ENCODE data around the gene MARK4.

Gene MARK4

DNA sequence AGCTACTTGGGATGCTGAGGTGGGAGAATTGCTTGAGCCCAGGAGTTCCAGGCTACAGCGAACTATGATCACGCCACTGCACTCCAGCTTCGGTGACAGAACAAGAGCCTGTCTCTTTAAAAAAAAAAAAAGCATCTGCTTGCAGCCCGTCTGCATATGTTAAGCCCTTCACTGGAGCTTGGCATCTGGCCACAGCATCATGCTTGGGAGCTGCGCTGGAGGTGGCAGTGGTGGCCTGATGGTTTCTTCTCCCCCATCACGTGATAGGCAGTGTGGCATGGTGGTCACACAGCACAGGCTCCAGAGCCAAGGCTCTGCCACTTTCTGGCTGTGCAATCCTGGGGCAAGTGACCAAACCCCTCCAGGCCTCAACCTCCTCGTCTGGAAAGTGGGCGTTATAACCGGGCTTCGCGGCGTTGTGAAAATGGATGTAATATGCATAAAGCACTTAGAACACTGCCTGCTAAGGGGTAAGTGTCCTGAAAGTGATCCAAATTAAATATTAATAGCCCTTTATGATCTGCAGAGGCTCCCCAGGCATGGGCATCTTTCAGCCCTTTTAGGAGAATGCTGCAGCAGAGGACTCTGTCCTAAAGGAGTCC is 24.4 kb downstream of the MARK4 start:
- DNase-seq, result no peak

DNA sequence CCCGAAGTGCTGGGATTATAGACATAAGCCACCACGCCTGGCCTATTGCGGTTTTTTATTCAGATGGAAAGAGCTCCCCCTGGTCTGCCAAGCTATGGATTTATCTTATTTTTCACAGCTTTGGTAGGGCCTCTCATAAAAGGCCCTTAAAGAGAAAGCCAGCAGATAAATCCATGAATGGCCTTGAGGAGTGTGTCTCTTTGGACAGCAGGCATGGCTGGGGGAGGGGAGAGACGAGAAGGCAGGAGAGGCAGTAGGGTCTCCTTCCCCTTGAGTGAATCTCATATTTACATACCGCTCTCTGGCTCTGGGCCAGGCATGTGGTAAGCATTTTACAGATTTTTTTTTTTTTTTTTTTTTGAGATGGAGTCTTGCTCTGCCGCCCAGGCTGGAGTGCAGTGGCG is 25.2 kb downstream of the MARK4 start:
- no peak for DNase-seq

DNA sequence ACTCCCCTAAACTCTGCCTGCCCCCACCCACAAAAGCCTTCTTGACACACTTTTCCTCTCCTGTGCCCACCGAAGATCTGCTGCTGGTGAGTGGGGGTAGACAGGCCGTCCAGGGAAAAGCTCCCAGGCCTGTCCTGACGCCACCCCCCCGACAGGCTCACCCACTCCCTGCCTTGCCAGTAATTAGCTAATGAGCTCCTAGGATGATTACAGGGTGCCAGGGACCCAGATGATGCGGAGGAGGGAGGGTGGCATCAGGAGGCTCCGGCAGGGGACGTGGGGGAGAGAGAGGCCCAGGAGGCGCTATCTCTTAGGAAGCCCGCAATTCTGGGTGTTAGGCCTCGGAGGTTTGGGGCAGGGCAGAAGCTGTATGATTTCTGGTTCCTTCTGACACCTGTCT is 27.0 kb downstream of the MARK4 start:
- DNase-seq, result no peak

DNA sequence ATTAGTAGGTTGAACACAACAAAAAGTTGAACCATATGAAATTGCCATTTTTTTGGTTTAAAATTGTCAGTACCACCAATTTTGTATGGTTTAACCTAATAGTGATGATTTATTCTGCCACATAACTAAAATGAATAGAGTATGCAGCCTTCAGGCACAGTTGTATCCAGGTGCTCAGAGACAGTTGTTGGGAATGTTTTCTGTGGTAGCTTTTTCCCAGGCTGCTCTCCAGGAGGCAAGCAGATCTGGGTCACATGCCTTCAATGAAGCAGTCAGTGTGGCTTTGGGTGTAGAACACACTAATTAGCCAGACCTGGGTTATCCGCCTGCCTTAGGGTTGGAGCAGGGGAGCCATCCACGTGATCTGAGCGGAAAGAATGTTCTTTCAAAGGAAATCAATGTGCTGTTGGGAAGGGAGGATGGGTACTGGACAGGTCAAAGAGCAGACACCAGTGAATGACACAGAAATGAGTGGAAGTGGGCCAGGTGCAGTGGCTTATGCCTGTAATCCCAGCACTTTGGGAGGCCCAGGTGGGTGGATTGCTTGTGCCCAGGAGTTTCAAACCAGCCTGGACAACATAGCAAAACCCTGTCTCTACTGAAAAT is 28.6 kb downstream of the MARK4 start:
- no peak for DNase-seq

DNA sequence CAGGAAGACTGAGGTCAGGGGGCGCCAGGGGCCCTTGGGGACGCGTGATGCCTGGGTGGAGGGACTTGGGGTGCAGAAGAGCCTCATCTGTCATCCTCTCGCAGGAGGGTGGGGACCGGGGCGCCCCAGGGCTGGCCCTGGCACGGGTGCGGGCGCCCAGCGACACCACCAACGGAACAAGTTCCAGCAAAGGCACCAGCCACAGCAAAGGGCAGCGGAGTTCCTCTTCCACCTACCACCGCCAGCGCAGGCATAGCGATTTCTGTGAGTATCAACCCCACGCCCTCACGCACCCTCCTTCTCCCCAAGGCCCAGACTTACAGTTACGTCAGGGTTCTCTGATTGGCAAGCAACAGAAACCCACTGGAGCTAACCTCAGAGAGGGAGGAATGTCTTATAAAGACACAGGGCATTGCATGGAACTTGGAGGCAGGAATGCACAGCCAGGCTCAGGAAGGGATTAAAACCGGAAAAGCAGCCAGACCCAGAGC is 29.4 kb downstream of the MARK4 start:
- no peak for DNase-seq

DNA sequence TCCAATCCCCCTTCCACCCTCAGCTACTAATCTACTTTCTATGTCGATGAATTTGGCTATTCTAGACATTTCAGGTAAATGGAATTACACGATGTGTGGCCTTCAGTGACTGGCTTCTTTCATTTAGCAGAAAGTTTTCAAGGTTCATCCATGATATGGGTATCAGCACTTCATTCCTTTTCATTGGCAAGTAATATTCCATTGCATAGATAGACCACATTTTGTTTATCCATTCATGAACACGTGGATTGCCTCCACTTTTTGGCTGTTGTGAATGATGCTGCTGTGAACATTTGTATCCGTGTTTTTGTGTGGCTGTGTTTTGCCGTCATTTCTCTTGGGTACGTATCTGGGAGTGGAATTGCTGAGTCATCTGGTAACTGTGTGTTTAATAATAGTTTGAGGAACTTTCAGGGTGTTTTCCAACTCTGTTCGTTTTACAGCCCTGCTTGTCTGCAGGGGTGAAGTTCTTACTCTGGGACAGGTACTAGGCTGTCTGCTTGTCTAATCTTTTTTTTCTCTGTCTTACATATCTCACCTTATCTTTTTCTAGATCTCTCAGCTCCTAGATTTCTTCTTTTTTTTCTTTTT is 32.5 kb downstream of the MARK4 start:
- DNase-seq, result no peak

DNA sequence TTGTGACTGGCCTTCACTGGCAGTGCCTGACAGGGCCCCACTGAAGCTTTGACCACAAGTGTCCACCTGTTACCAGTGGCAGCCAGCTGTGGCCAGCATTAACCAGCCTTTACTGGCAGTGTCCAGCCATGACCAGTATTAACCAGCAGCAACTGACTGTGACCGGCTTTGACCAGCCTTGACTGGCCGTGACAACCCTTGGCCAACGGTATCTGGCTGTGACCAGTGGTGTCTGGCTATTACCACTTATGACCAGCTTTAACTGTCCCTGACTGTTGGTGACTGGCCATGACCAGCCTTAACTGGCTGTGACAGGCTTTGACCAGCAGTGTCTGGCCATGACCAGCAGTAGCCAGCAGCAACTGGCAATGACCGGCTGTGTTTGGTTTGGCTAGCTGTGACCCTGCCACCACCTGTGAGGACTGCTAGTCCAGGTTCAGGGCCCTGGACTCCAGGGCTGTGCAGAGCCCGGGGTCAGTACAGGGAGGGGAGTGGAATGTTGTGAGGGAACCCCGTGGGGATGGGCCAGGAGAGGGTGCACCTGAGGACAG is 39.4 kb downstream of the MARK4 start:
- no peak for DNase-seq

DNA sequence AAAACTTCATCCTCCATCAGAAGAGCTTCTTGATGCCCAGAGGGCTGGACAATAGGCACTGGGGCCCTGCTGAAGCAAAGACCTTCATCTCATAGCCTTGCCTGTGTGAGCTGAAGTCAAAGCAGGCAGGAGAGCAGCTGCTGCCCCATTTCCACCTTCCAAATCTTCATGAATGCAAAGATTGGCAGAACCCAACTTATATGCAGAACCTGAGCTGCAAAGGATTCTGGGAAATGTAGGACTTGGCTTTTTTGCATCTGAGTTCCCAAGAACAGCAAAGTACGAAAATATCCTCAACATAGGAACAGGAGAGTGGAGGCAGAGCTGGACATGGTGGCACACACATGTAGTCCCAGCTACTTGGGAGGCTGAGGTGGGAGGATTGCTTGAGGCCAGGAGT is 40.8 kb downstream of the MARK4 start:
- no peak for DNase-seq

DNA sequence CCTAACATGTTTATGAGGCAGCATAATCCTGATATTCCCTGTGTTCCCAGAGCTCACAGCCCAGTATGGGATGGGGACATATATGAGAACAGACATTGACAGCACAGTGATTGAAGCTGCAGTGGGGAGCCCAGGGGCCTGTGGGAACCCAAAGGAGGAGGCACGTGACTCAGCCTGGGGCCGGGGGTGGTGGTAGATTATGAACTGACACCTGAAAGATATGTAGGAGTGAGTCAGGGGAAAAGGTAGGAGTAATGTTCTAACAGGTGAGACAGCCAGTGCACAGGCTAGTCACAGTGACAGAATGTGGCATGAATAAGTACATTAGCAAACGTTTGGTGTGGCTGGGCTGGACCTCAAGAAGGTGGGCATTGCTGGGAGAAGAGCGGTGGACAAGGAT is 42.6 kb downstream of the MARK4 start:
- no peak for DNase-seq

DNA sequence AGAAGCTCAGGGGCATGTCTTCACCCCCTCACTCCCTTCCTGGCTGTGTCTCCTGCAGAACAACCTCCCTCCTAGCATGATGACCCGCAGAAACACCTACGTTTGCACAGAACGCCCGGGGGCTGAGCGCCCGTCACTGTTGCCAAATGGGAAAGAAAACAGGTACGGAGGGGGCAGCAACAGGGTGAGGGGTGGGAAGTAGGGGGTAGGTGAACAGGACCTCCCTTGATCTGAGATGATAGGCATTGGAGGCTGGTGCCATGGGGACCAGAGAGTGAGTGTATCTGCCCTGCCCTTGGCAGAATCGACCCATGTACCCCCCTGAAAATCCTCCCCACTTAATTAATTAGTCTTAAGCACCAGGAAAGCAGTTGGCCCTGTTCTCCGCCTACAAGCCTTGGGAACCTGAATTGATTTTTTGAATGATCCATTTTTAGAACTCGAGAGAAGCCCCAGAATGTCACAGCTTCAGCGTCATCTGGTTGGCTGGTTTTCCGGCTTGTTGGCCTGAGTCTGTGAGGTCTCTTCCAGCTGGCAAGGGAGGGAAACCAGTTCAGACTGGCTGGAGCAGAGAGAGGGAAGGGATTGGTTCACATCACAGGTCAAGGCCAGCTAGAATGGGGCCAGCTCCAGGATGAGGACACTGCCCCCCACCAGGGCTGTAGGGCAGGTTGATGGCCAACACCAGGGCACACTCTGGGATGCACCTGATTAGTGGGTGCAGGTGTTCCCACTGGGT is 43.4 kb downstream of the MARK4 start:
- no peak for DNase-seq

DNA sequence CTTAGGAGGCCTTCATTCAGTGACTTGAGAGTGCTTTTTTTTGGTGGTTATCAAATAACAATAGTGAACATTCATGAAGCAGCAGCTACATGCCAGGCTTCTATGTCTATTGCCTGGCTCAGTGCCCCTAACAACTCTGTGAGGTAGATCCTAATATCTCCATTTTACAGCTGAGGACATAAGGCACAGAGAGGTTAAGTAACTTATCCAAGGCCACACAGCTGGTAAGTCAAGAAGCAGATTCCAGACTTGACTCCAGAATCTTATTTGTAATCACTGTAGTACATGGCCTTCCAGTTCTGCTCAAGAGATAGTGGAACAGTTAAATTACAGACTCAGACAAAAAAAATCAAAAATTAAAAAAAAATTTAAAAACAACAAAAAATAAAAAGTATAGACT is 44.8 kb downstream of the MARK4 start:
- DNase-seq, result no peak

DNA sequence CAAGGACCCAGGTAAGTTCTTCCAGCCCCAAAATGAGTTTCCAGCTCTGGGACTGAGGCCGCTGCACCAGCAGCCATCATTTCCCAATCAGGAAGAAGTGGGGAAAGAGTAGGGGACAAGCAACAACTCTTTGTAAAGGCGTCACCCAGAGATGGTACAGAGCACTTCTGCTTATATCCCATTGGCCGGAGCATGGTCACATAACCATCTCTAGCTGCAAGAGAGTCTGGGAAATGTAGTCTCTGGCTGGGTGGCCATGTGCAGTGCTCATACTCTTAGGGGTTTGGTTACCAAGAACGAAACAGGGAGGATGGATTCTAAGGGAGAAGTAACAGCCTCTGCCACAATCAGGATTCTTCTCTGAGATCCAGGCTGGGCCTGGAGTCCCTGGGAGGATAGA is 45.3 kb downstream of the MARK4 start:
- no peak for DNase-seq

DNA sequence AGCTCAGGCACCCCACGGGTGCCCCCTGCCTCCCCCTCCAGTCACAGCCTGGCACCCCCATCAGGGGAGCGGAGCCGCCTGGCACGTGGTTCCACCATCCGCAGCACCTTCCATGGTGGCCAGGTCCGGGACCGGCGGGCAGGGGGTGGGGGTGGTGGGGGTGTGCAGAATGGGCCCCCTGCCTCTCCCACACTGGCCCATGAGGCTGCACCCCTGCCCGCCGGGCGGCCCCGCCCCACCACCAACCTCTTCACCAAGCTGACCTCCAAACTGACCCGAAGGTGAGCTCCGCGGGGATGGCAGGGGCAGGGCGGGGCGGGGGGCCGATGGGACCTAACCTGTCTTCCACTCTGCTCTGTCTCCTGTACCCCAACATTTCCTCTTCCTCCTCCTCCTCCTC is 46.6 kb downstream of the MARK4 start:
- no peak for DNase-seq

DNA sequence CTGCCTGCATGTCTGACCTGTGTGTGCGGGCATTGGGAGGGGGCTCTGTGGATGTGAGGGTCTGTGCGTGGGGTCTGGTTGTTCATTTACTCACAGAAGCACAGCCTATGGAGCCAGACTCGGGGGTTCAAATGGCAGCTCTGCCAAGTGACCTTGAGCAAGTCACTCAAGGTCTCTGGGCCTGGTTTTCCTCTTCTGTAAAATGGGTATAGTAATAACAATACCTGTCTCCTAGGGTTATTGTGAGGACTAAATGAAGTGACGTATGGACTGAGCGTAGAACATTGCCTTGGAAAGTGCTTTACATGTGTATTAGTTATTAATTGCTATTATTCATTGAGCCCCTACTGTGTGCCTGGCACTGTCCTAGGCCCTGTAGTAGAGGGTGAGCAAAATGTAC is 47.2 kb downstream of the MARK4 start:
- DNase-seq, result no peak

DNA sequence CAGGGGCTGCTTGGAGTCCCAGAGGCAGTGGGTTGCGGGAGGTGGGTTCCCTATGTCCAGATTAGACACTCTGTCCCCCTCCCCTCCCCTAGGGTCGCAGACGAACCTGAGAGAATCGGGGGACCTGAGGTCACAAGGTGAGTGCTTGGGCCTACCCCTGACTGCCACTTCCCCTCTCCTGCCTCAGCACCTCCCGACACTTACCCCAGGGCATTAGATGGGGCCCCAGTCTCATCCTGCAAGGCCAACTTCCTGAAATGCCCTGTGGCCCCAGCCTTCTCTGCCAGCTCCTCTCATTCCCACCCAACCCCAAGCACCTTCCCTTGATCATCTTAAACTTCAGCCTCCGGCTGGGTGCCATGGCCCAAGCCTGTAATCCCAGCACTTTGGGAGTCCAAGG is 48.6 kb downstream of the MARK4 start:
- no peak for DNase-seq

DNA sequence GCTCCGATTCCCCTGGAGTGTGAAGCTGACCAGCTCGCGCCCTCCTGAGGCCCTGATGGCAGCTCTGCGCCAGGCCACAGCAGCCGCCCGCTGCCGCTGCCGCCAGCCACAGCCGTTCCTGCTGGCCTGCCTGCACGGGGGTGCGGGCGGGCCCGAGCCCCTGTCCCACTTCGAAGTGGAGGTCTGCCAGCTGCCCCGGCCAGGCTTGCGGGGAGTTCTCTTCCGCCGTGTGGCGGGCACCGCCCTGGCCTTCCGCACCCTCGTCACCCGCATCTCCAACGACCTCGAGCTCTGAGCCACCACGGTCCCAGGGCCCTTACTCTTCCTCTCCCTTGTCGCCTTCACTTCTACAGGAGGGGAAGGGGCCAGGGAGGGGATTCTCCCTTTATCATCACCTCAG is 51.3 kb downstream of the MARK4 start:
- no peak for DNase-seq

DNA sequence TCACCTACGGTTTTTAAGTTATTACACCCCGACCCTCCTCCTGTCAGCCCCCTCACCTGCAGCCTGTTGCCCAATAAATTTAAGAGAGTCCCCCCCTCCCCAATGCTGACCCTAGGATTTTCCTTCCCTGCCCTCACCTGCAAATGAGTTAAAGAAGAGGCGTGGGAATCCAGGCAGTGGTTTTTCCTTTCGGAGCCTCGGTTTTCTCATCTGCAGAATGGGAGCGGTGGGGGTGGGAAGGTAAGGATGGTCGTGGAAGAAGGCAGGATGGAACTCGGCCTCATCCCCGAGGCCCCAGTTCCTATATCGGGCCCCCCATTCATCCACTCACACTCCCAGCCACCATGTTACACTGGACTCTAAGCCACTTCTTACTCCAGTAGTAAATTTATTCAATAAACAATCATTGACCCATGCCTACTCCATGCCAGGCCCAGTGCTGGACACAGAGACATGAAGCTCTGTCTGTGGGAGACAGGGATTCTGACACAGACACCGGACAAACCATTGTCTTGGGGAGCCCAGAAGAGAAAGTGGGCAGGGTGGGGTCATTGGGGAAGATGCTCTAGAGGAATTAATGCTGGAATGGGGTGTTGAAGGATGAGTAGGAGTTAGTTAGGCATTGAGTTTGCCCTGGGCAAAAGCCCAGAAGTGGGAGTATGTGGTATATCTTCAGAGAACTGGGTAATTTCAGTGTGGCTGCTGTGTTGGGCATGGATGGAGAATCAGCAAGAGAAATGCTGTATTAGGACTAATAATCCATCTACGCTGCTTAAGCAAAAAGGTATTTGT is 52.4 kb downstream of the MARK4 start:
- DNase-seq, result no peak

DNA sequence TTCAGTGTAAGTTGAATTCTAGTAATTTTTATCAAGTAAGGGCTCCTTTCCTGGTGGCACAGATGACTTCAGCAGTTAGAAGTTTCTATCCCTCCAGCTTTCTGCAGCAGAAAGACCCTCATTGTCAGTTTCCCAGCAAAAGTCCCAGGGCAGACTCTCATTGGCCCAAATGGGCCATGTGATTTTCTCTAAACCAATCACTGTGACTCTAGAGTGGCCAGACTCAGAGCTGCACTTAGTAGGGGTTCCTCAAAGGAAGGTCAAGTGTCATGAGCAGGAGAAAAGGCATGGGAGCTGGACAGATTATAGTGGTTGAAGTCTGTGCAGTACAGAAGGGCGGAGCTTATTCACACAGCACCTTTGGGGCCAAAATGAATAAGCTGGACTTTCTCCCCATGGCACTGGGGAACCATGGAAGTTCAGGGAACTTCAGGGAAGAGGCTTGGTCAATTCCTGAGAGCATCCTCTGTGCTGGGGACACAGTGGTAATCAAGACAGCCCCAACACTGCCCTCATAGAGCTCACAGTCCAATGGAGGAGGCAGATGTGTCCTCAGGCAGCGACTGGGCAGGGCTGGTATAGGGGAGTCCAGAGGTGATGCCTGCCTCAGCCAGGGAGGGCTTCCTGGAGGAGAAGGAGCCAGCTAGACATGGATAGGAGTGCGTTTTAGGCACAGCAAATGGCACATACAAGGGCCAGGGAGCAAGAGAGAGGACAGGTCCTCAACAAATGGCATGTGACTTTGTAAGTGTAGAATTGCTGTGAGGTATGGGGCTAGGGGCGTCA is 53.3 kb downstream of the MARK4 start:
- DNase-seq, result no peak

DNA sequence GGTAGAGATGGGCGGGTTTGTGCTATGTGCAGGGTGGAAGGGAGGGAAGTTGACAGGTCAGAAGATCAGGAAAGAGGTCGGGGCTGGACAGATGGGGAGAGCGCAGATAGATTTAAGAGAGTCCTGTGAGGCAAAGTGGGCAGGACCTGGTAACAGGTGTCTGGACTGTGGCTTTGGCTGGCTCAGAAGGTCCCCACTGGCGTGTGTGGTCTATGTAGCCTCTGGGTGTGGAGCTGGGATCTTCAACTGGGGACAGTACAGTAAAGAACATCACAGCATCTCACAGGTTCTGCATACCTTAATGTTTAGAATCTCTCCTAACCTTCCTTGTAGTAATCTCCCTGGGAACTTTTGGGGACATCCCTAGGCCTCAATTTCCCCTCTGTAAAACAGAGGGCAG is 53.9 kb downstream of the MARK4 start:
- no peak for DNase-seq

DNA sequence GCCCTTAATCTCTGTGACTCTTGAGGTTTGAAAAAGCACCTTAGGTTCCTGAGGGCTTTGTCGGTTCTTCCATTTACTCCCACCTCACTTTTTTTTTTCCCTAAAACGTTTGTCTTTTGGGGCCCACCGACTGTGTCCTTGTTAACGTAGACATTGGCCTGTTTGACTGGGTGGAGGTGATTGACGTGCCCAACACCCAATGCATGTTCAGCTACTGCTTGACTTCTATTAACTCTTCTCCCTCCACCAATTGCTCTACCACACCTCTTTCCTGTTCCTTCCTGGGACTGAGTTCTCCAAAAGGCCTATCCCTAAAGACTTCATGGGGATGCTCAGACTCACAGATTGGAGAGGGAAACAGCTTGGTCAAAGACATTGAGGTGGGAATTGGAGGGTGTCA is 54.4 kb downstream of the MARK4 start:
- no peak for DNase-seq

DNA sequence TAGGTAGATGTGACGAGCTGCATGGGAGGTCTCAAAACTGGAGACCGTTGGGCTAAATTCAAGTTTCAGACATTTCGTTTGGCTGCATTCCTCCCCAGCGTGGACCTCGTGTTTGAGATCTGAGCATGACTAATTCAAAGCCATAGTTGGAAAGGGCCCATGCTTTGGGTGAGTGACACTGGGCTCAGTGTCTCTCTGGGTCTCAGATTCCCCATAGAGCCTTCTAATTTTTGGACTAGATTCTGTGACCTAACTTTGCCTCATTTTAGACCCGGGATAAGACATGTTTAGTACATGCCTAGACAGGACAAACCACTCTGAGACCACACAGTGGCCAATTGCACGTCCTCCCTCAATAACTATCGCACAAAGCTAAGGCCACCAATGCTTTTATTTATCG is 55.0 kb downstream of the MARK4 start:
- DNase-seq, result no peak

DNA sequence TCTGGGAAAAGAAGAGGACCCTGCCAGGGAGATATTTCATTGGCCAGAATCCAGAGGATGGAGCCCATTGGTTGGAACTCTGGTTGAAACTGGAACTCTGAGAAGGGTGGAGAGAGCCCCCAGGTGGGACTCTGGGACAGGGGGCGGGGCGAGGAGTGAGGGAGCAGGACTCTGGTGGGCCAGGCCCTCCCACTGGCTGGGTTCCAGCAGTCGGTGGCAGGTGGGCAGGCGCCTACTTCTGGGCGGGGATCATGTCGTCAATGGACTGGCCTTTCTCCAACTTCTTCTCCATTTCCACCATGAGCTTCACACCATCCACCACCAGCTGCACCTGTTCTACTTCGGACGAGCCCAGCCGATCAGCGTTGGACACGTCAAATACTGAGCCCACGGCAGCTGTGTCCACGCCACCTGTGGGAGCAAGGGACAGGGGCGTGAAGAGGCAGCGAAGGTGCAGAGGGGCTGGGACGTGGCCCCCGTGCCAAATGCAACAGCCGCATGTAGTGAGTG is 55.5 kb downstream of the MARK4 start:
- no peak for DNase-seq

All from activated gamma-delta T cell (primary cell).